T-cell (primary cell): Measurements from ENCODE around the gene MID1IP1. TPM values are rescaled to one million over a fixed set of nuclear protein-coding genes. Genes with fewer than 3 reads are reported as not detected.

Experiments used
- ATAC-seq, 4 experiments: fragments of 200-7000 bp in 3 of 4; fragments of 150-1000 bp in 1 of 4; cut with Tn5 transposase; replicated peaks in 1 of 4; 1 replicate in 3 of 4; 2 replicates in 1 of 4; pipeline ENCODE4 v1.10.0; 2021; ENCODE audit warnings: moderate library complexity in 3 of 4, mild to moderate bottlenecking in 2 of 4, moderate number of reproducible peaks in 1 of 4
- CTCF ChIA-PET, 2 donors: fragments of 300-600 bp; sonication (Branson Sonifier 250); formaldehyde crosslinking; loops; one replicate each; lab custom pipeline; 2022; ENCODE audit warnings: antibody characterized with exemption in 2 of 2; lab: Charles Lee
- POLR2A ChIA-PET, 2 donors: fragments of 300-600 bp; sonication (Branson Sonifier 250); formaldehyde crosslinking; loops; one replicate each; lab custom pipeline; 2022; ENCODE audit warnings: antibody characterized with exemption in 2 of 2; lab: Charles Lee
- DNase-seq, 35 experiments: peaks; one replicate each; pipeline versions ENCODE4 v3.0.0 to v3.0.0-alpha.2; 2013 to 2023
- H3K27ac ChIP-seq: one replicate; pipeline ENCODE4 v1.5.1; 2013; ENCODE audit warnings: low read length
- H3K27me3 ChIP-seq, 2 experiments: replicated peaks in 1 of 2; 1 replicate in 1 of 2; 2 replicates in 1 of 2; pipeline versions ENCODE4 v1.6.1 to v1.7.0; 2013; ENCODE audit warnings: low read length in 1 of 2, mixed read lengths in 1 of 2; ENCODE audit not compliant: control insufficient read depth in 2 of 2, insufficient read depth in 2 of 2; ENCODE audit errors: extremely low read depth in 1 of 2
- H3K36me3 ChIP-seq, 2 donors: 1 replicate in 1 of 2; 2 replicates in 1 of 2; pipeline versions ENCODE4 v1.6.1 to v1.7.0; 2013; ENCODE audit warnings: low read length in 1 of 2; ENCODE audit not compliant: control insufficient read depth in 2 of 2, insufficient read depth in 1 of 2; ENCODE audit errors: extremely low read depth in 1 of 2
- H3K4me1 ChIP-seq, 2 experiments: 1 replicate in 1 of 2; 2 replicates in 1 of 2; pipeline versions ENCODE4 v1.6.1 to v1.7.0; 2013; ENCODE audit warnings: low read length in 2 of 2, mixed read lengths in 1 of 2; ENCODE audit not compliant: insufficient read depth in 2 of 2, control insufficient read depth in 1 of 2; ENCODE audit errors: extremely low read depth in 1 of 2
- H3K4me3 ChIP-seq, 2 donors: 1 replicate in 1 of 2; 2 replicates in 1 of 2; pipeline versions ENCODE4 v1.5.1 to v1.7.0; 2013; ENCODE audit warnings: mild to moderate bottlenecking in 2 of 2, low read length in 1 of 2, moderate library complexity in 1 of 2; ENCODE audit not compliant: control insufficient read depth in 1 of 2; ENCODE audit errors: extremely low read depth in 1 of 2
- H3K9me3 ChIP-seq: 2 replicates; pipeline ENCODE4 v1.7.0; 2013
- H3K27ac Mint-ChIP-seq, 2 donors: one replicate each; pipeline ENCODE4 v1.8.0; 2020 to 2021; ENCODE audit warnings: mild to moderate bottlenecking in 2 of 2, mixed read lengths in 2 of 2
- H3K27me3 Mint-ChIP-seq, 2 donors: one replicate each; pipeline ENCODE4 v1.8.0; 2021 to 2022; ENCODE audit warnings: mixed read lengths in 2 of 2
- H3K36me3 Mint-ChIP-seq: one replicate; pipeline ENCODE4 v1.8.0; 2021; ENCODE audit warnings: mixed read lengths
- H3K4me1 Mint-ChIP-seq, 3 donors: one replicate each; pipeline ENCODE4 v1.8.0; 2020 to 2022; ENCODE audit warnings: mixed read lengths in 3 of 3, mild to moderate bottlenecking in 1 of 3
- H3K4me3 Mint-ChIP-seq, 3 donors: one replicate each; pipeline ENCODE4 v1.8.0; 2020 to 2022; ENCODE audit warnings: mild to moderate bottlenecking in 3 of 3, mixed read lengths in 3 of 3, moderate library complexity in 3 of 3
- H3K9me3 Mint-ChIP-seq, 3 donors: one replicate each; pipeline ENCODE4 v1.8.0; 2020 to 2022; ENCODE audit warnings: mixed read lengths in 3 of 3
- WGBS: methylation state at CpG from one replicate; pipeline ENCODE4 v1.1.5; 2013; ENCODE audit warnings: missing lambda C conversion rate; ENCODE audit not compliant: insufficient coverage; 5-methylcytosine and 5-hydroxymethylcytosine counted together
- total RNA-seq, 35 experiments: library from RNA in 6 of 35; stranded (reverse) in 6 of 35; fragments of 120-200 nt in 1 of 35; gene quantifications; one replicate each; pipeline versions ENCODE4 v1.2.1 to v1.2.4 and lab custom pipeline; 2013 to 2026

The MID1IP1 gene
- total RNA-seq, 5 donors from 2014 or later (not counting 1 experiment from before 2014, with no cell fraction given): 19.1 to 73.4 (median 65.2) TPM

DNA sequence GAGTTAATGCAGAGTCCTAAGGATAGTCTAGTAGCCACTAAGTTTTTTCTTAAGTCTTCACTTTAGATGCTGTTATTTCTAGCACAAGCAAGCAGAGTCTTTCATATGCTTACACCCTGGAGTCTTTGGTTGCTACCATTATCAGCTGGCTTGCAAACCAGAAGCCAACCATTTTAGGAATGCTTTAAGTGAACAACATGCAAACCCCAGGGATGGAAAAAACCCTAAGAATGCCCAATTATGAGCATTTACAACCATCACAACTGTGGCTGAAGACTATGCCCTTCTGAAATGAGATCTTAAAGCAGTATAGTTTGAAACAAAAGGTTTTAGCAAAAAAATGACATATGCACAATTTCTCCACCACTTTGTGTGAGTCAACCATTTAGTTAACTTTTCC, 6.6 kb downstream of the MID1IP1 start:
- peak overlapping the region; percentile 85 for H3K27ac ChIP-seq

DNA sequence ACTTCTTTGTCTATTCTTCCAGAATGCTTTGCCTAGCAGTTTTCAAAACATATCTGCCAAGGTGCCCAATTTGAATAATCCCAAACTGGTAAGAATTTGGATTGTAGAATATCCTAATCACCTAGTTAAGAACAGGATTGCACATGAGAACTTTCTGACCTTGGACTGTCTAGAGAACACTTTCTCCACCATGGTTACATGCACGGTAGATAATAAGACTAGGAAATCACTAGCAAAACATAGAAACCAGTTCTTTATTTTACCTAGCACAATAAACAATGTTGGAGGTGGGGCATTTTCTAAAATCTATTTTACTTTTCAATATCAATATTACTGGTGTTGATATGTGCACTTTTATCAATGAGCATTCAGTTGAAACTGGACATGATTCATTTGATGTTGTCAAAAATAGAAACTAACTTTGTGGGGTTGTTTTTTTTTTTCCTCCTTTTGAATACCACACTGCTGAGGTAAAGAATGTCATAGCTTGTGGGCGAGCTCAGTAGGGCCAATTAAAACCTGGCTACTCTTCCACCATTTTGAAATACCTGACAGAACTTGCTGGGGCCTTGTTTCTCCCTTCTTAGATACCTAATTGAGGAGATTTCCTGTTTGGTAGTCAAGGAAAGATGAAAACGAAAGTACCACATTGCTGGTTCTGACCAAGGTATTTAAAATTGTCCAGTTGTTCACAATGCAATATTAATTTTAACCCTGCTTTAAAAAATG, 10.4 kb downstream of the MID1IP1 start:
- peak overlapping the region; percentile 85 for H3K27ac ChIP-seq
- H3K4me3 ChIP-seq: no peak overlapping the region
- H3K27me3 ChIP-seq: no peaks in the 10 kb centered on the region
- Mint-ChIP-seq H3K27me3 (no peaks in the 10 kb centered on the region), H3K36me3 (no peaks in the 10 kb centered on the region), H3K9me3 (peaks cover 0 to 5% (median 0%) of the 10 kb centered on the region in 3 donors), H3K27ac (peak overlapping the region; percentile 95 to 96), H3K4me1 (peaks cover 48 to 69% (median 57%) of the 10 kb centered on the region in 3 donors), H3K4me3 (peak overlapping the region; percentile 39 to 61 (median 55))
- no peaks in the 10 kb centered on the region for H3K36me3 ChIP-seq
- WGBS: no CpG with 5 or more reads among the region's 3 CpGs
- DNase-seq: peak in 1 of 35 experiments; percentile 57
- CTCF ChIA-PET: interaction anchor here in 1 of 2 donors (1.2 kb wide), 1 partner anchor 12 kb away, joined by 3 read pairs; no protein-coding TSS in a partner anchor
- ATAC-seq: peak in 2 of 4 experiments; percentile 36 to 79
- POLR2A ChIA-PET: interaction anchor here (0.6 to 0.7 kb wide), 2 partner anchors 49 to 343 kb away, joined by 4 to 5 read pairs; no protein-coding TSS in a partner anchor
- peaks cover 24 to 32% of the 10 kb centered on the region in 2 experiments for H3K4me1 ChIP-seq
- H3K9me3 ChIP-seq: no peaks in the 10 kb centered on the region

More for the DNA sequence above, 6.6 kb downstream of the MID1IP1 start:
- Mint-ChIP-seq H3K4me1 (peaks cover 48 to 59% (median 56%) of the 10 kb centered on the region in 3 donors), H3K9me3 (peaks cover 0 to 5% (median 0%) of the 10 kb centered on the region in 3 donors), H3K36me3 (peaks cover 4% of the 10 kb centered on the region), H3K27ac (peak overlapping the region; percentile 95 to 99), H3K27me3 (no peaks in the 10 kb centered on the region), H3K4me3 (peak overlapping the region; percentile 21 to 78 (median 32))
- peak overlapping the region in 1 of 2 donors; percentile 85 for H3K4me3 ChIP-seq
- H3K36me3 ChIP-seq: no peaks in the 10 kb centered on the region
- POLR2A ChIA-PET: no interaction called here
- no peaks in the 10 kb centered on the region for H3K27me3 ChIP-seq
- H3K4me1 ChIP-seq: peaks cover 21 to 34% of the 10 kb centered on the region in 2 experiments
- no peak for DNase-seq
- ATAC-seq: no peak
- no peaks in the 10 kb centered on the region for H3K9me3 ChIP-seq
- CTCF ChIA-PET: interaction anchor here in 1 of 2 donors (1.4 kb wide), 1 partner anchor 8 kb away, joined by 5 read pairs; no protein-coding TSS in a partner anchor

DNA sequence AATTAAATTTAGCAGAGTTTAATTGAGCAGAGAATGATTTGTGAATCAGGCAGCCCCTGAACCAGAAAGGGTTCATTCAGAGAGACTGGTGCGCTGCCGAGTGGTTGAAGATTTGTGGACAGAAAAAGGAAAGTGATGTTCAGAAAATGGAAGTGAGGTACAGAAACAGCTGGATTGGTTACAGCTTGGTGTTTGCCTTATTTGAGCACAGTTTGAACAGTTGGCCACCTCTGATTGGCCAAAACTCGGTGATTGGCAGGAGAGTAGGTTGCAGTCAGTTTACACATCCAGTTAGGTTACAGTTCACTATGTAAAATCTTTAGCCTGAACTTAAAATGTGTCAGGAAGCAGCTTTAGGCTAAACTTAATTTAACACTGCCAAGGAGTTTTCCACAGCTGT, 14.9 kb downstream of the MID1IP1 start:
- no peaks in the 10 kb centered on the region for H3K27me3 ChIP-seq
- CTCF ChIA-PET: interaction anchor here in 1 of 2 donors (1.4 kb wide), 1 partner anchor 9 kb away, joined by 5 read pairs; no protein-coding TSS in a partner anchor
- peaks cover 0 to 2% of the 10 kb centered on the region in 2 donors for H3K27me3 Mint-ChIP-seq
- peaks cover 26 to 33% of the 10 kb centered on the region in 2 experiments for H3K4me1 ChIP-seq
- no peak overlapping the region for H3K27ac Mint-ChIP-seq
- peak overlapping the region; percentile 68 for H3K27ac ChIP-seq
- H3K36me3 Mint-ChIP-seq: no peaks in the 10 kb centered on the region
- POLR2A ChIA-PET: interaction anchor here (0.6 to 1.5 kb wide), 4 partner anchors 10 to 1919 kb away, joined by 3 to 10 read pairs (median 4); no protein-coding TSS in a partner anchor
- H3K4me3 ChIP-seq: no peak overlapping the region
- no peaks in the 10 kb centered on the region for H3K36me3 ChIP-seq
- no peak overlapping the region for H3K4me3 Mint-ChIP-seq
- no peaks in the 10 kb centered on the region for H3K9me3 ChIP-seq
- peak; percentile 36 to 58 (median 54) for ATAC-seq
- 28% methylated on average over 2 of the region's 3 CpGs for WGBS
- DNase-seq: peak in 15 of 35 experiments; percentile 5 to 64 (median 20)
- H3K4me1 Mint-ChIP-seq: peaks cover 21 to 34% (median 25%) of the 10 kb centered on the region in 3 donors
- H3K9me3 Mint-ChIP-seq: peaks cover 0 to 5% (median 0%) of the 10 kb centered on the region in 3 donors

DNA sequence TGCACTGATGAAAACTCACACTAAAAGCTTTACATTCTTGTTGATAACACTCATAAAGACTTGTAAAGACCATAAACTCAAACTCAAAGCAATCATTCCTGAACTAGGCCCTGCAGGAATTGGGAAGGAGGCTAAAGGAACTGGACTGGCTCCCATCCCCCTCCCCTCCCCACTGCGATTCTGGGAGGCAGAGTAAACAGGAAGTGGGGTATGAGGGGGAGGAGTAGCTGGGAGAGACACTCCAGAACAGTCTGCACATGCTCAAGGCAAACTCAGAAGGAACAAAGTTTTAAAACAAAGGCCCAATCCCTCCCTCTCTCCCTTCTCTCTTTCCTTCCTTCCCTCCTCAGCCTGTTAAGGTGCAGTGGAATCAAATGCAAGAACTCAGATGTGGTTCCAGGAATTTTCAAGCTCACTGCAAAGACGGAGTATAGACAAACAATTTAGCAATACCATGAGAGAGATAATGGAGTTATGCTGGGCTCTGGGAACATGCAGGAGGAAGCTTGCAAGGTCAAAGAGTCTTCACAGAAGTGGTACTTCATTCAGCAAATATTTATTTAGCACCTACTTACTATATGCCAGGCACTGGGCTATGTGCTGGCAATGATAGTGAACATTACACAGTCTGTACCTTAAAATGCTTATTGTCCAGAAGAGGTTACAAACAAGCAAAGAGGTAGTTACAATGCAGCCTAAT, 15.9 kb downstream of the MID1IP1 start:
- Mint-ChIP-seq H3K4me1 (peaks cover 11 to 27% (median 15%) of the 10 kb centered on the region in 3 donors), H3K27ac (no peak overlapping the region), H3K4me3 (no peak overlapping the region), H3K9me3 (peaks cover 0 to 3% (median 0%) of the 10 kb centered on the region in 3 donors), H3K36me3 (no peaks in the 10 kb centered on the region), H3K27me3 (peaks cover 0 to 6% of the 10 kb centered on the region in 2 donors)
- no CpG with 5 or more reads among the region's 2 CpGs for WGBS
- H3K4me1 ChIP-seq: peaks cover 26 to 31% of the 10 kb centered on the region in 2 experiments
- H3K4me3 ChIP-seq: no peak overlapping the region
- peak overlapping the region; percentile 68 for H3K27ac ChIP-seq
- H3K36me3 ChIP-seq: no peaks in the 10 kb centered on the region
- H3K9me3 ChIP-seq: no peaks in the 10 kb centered on the region
- DNase-seq (peak in 4 of 35 experiments; percentile 3 to 41 (median 18)), ATAC-seq (peak; percentile 54 to 87 (median 77))
- no peaks in the 10 kb centered on the region for H3K27me3 ChIP-seq
- POLR2A ChIA-PET: interaction anchor here in 1 of 2 donors (1.5 kb wide), 1 partner anchor 11 kb away, joined by 10 read pairs; no protein-coding TSS in a partner anchor
- CTCF ChIA-PET: interaction anchor here in 1 of 2 donors (1.4 kb wide), 1 partner anchor 10 kb away, joined by 5 read pairs; no protein-coding TSS in a partner anchor

DNA sequence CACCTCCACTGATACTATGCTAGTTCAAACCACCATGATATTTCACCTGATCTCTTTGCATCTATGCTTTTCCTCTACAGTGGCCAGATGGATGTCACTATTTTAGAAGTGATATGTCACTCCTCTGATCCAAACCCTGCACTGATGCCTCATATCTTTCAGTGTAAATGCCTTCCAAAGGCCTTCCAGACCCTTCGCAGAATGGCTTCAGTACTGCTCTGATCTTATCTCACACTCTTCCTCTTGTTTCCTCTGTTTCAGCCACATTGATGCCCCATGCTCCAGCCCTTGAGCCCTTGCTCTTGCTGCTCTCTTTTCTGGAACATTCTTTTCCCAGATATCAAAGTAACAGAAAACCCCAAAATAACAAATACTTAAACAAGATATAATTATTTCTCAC, 17.9 kb downstream of the MID1IP1 start:
- H3K4me3 Mint-ChIP-seq: no peak overlapping the region
- no peak for DNase-seq
- no peak overlapping the region for H3K4me3 ChIP-seq
- no peaks in the 10 kb centered on the region for H3K36me3 Mint-ChIP-seq
- H3K27me3 ChIP-seq: no peaks in the 10 kb centered on the region
- H3K27ac ChIP-seq: no peak overlapping the region
- no peaks in the 10 kb centered on the region for H3K9me3 Mint-ChIP-seq
- peaks cover 6 to 8% (median 6%) of the 10 kb centered on the region in 3 donors for H3K4me1 Mint-ChIP-seq
- CTCF ChIA-PET: no interaction called here
- H3K36me3 ChIP-seq: no peaks in the 10 kb centered on the region
- 86% methylated on average over 1 of the region's 1 CpG for WGBS
- H3K9me3 ChIP-seq: no peaks in the 10 kb centered on the region
- ATAC-seq: no peak
- peaks cover 24 to 26% of the 10 kb centered on the region in 2 experiments for H3K4me1 ChIP-seq
- H3K27ac Mint-ChIP-seq: no peak overlapping the region
- POLR2A ChIA-PET: no interaction called here
- peaks cover 0 to 6% of the 10 kb centered on the region in 2 donors for H3K27me3 Mint-ChIP-seq

DNA sequence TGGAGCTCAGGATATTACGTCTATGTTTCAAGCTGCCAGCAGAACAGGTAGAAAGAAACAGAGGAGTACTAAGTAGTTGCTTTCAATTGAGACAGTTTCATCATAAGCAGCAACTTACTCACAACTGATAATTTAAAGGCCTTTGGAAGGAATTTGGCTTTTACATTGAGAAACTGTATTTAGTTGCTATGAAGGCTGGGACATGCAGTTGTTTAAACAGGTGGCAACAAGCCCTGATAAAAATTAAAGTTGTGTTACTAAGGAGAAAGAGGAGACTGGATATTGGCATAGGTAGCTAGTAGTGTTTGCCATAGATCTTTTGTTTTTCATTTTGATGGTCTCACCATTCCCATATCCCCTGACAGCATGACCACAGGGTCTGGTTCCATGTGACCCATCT, 18.4 kb downstream of the MID1IP1 start:
- H3K27ac Mint-ChIP-seq: no peak overlapping the region
- CTCF ChIA-PET: no interaction called here

More for the DNA sequence above, 18.4 kb downstream of the MID1IP1 start:
- DNase-seq (no peak), ATAC-seq (no peak)
- Histone ChIP-seq H3K4me1 (peaks cover 24 to 26% of the 10 kb centered on the region in 2 experiments), H3K27ac (no peak overlapping the region), H3K9me3 (no peaks in the 10 kb centered on the region), H3K27me3 (no peaks in the 10 kb centered on the region), H3K36me3 (no peaks in the 10 kb centered on the region), H3K4me3 (no peak overlapping the region)
- POLR2A ChIA-PET: interaction anchor here in 1 of 2 donors (0.6 kb wide), 1 partner anchor 8 kb away, joined by 4 read pairs; no protein-coding TSS in a partner anchor
- Mint-ChIP-seq H3K27me3 (peaks cover 0 to 6% of the 10 kb centered on the region in 2 donors), H3K4me3 (no peak overlapping the region), H3K9me3 (no peaks in the 10 kb centered on the region), H3K4me1 (peaks cover under 1 to 6% (median 2%) of the 10 kb centered on the region in 3 donors), H3K36me3 (no peaks in the 10 kb centered on the region)
- WGBS: no CpG with 5 or more reads among the region's 1 CpG
